HepG2 (cell line): ENCODE data around the gene SETD1A. TPM values are rescaled to one million over a fixed set of nuclear protein-coding genes. Genes with fewer than 3 reads are reported as not detected.

ENCODE experiments used
- ATF7-NPFF ChIP-seq: sonication (generic); formaldehyde crosslinking; IDR thresholded peaks from 2 replicates; pipeline ENCODE4 v1.8.1; 2023; ENCODE audit warnings: mild to moderate bottlenecking, low read depth, missing genetic modification reagents, moderate library complexity
- CHCHD3 ChIP-seq: sonication (generic); formaldehyde crosslinking; IDR thresholded peaks from 2 replicates; pipeline ENCODE4 v1.8.0; 2022; ENCODE audit warnings: mild to moderate bottlenecking, missing genetic modification reagents, moderate library complexity
- E2F2 ChIP-seq: sonication (generic); formaldehyde crosslinking; IDR thresholded peaks from 2 replicates; pipeline ENCODE4 v1.4.0; 2020; ENCODE audit warnings: missing genetic modification reagents, borderline replicate concordance
- E2F5 ChIP-seq: sonication (generic); formaldehyde crosslinking; conservative IDR thresholded peaks from 2 replicates; pipeline ENCODE4 v1.4.0; 2020; ENCODE audit warnings: missing genetic modification reagents
- HDAC1 ChIP-seq: sonication (generic); formaldehyde crosslinking; IDR thresholded peaks from 2 replicates; pipeline ENCODE4 v1.5.1; 2020; ENCODE audit warnings: mild to moderate bottlenecking, missing genetic modification reagents
- JUND ChIP-seq: sonication (generic); formaldehyde crosslinking; IDR thresholded peaks from 2 replicates; pipeline ENCODE4 v1.8.0; 2022; ENCODE audit warnings: mild to moderate bottlenecking, missing genetic modification reagents
- KDM2A ChIP-seq: sonication (generic); formaldehyde crosslinking; IDR thresholded peaks from 2 replicates; pipeline ENCODE4 v1.4.0; 2020; ENCODE audit warnings: low read depth, missing genetic modification reagents, borderline replicate concordance
- KDM3A ChIP-seq: IDR thresholded peaks from 2 replicates; pipeline ENCODE4 v1.6.1; 2018; ENCODE audit warnings: low read depth, missing compliant biosample characterization
- MED1 ChIP-seq: sonication (generic); formaldehyde crosslinking; IDR thresholded peaks from 2 replicates; pipeline ENCODE4 v1.4.0; 2020; ENCODE audit warnings: missing genetic modification reagents
- NONO ChIP-seq, 2 experiments: fragments of 450-650 bp in 1 of 2; sonication (generic) in 1 of 2; formaldehyde crosslinking in 1 of 2; IDR thresholded peaks in 1 of 2; conservative IDR thresholded peaks in 1 of 2; 2 replicates each; pipeline versions ENCODE4 v1.6.1 to v1.8.0; 2017 to 2022; ENCODE audit warnings: mild to moderate bottlenecking in 1 of 2, missing genetic modification reagents in 1 of 2, moderate library complexity in 1 of 2
- NR2F1 ChIP-seq, 2 experiments: fragments of 450-650 bp in 1 of 2; formaldehyde crosslinking in 1 of 2; IDR thresholded peaks; 2 replicates each; pipeline versions ENCODE4 v1.5.0 to v1.6.1; 2016 to 2020; ENCODE audit warnings: mild to moderate bottlenecking in 1 of 2, missing compliant biosample characterization in 1 of 2, missing genetic modification reagents in 1 of 2, moderate library complexity in 1 of 2
- NR3C1 ChIP-seq: sonication (generic); formaldehyde crosslinking; IDR thresholded peaks from 2 replicates; pipeline ENCODE4 v1.4.0; 2020; ENCODE audit warnings: missing genetic modification reagents
- POGZ ChIP-seq: sonication (generic); formaldehyde crosslinking; IDR thresholded peaks from 2 replicates; pipeline ENCODE4 v1.4.0; 2020; ENCODE audit warnings: mild to moderate bottlenecking, missing genetic modification reagents
- RFX3 ChIP-seq: IDR thresholded peaks from 2 replicates; pipeline ENCODE4 v1.6.1; 2016; ENCODE audit warnings: missing biosample characterization, missing genetic modification reagents
- RXRB ChIP-seq: IDR thresholded peaks from 2 replicates; pipeline ENCODE4 v1.6.1; 2016; ENCODE audit warnings: borderline replicate concordance, missing genetic modification reagents, missing compliant biosample characterization
- SNAPC5 ChIP-seq: sonication (generic); formaldehyde crosslinking; IDR thresholded peaks from 2 replicates; pipeline ENCODE4 v1.8.1; 2023; ENCODE audit warnings: mild to moderate bottlenecking, missing genetic modification reagents, borderline replicate concordance
- YEATS2 ChIP-seq: sonication (generic); formaldehyde crosslinking; IDR thresholded peaks from 2 replicates; pipeline ENCODE4 v1.4.0; 2020; ENCODE audit warnings: missing genetic modification reagents, borderline replicate concordance
- ZBTB46 ChIP-seq: sonication (generic); formaldehyde crosslinking; IDR thresholded peaks from 2 replicates; pipeline ENCODE4 v1.4.0; 2020; ENCODE audit warnings: mild to moderate bottlenecking, missing genetic modification reagents, borderline replicate concordance
- ZFP62 ChIP-seq: sonication (generic); formaldehyde crosslinking; IDR thresholded peaks from 2 replicates; pipeline ENCODE4 v1.4.0; 2020; ENCODE audit warnings: missing genetic modification reagents
- ZNF10 ChIP-seq: sonication (generic); formaldehyde crosslinking; IDR thresholded peaks from 2 replicates; pipeline ENCODE4 v1.4.0; 2020; ENCODE audit warnings: mild to moderate bottlenecking, low read depth, missing genetic modification reagents, borderline replicate concordance
- ZNF367 ChIP-seq: sonication (generic); formaldehyde crosslinking; IDR thresholded peaks from 2 replicates; pipeline ENCODE4 v1.4.0; 2020; ENCODE audit warnings: missing genetic modification reagents, borderline replicate concordance
- ZNF383 ChIP-seq: sonication (generic); formaldehyde crosslinking; IDR thresholded peaks from 2 replicates; pipeline ENCODE4 v1.4.0; 2020; ENCODE audit warnings: missing genetic modification reagents, mild to moderate bottlenecking, borderline replicate concordance
- ZNF484 ChIP-seq: sonication (generic); formaldehyde crosslinking; IDR thresholded peaks from 2 replicates; pipeline ENCODE4 v1.5.1; 2020; ENCODE audit warnings: mild to moderate bottlenecking, low read depth, missing genetic modification reagents, borderline replicate concordance
- ZNF615 ChIP-seq: sonication (generic); formaldehyde crosslinking; IDR thresholded peaks from 2 replicates; pipeline ENCODE4 v1.5.0; 2020; ENCODE audit warnings: mild to moderate bottlenecking, missing genetic modification reagents, borderline replicate concordance
- ZNF781 ChIP-seq: sonication (generic); formaldehyde crosslinking; IDR thresholded peaks from 2 replicates; pipeline ENCODE4 v1.5.1; 2020; ENCODE audit warnings: borderline replicate concordance, mild to moderate bottlenecking, missing genetic modification reagents; ENCODE audit errors: not compliant biosample characterization
- polyA plus RNA-seq, 8 experiments: library from polyadenylated mRNA; depleted of rRNA in 3 of 8; stranded (reverse) in 7 of 8; unstranded in 1 of 8; fragments of >200 nt; fragmentation: Illumina TruSeq in 4 of 8; extraction: Trizol in 4 of 8; gene quantifications; 2 replicates each; pipeline versions ENCODE4 v1.2.1 to v1.2.3, GENCODE V29; 2011 to 2016; ENCODE audit warnings: low read depth in 4 of 8, missing spikeins in 1 of 8, mixed read lengths in 1 of 8; ENCODE audit not compliant: insufficient read depth in 1 of 8
- total RNA-seq, 5 experiments: library from RNA; depleted of rRNA; stranded (reverse); fragments of >200 nt; fragmentation: Illumina TruSeq; extraction: Trizol; gene quantifications; 2 replicates each; pipeline ENCODE4 v1.2.3, GENCODE V29; 2016; ENCODE audit warnings: low read depth in 1 of 5

The SETD1A gene
- total and polyA plus RNA-seq, 2 of the 13 experiments (the other 11 are each of a cell fraction or from before 2014, with no cell fraction given): 3.8 to 5.6 TPM

- TF ChIP-seq NR2F1 (CRISPR knock-in tag; IDR thresholded peaks at IDR 0.05) (peak in 1 of 2 experiments; percentile 71; a peak in 1 of 4 replicates), NR3C1 (CRISPR knock-in tag) (no peak), RFX3 (CRISPR knock-in tag) (no peak), MED1 (CRISPR knock-in tag) (peak; percentile 78; the same call in 1 of the 2 replicates), ZNF10 (CRISPR knock-in tag) (no peak), NONO (IDR thresholded peaks at IDR 0.05) (no peak), NONO (CRISPR knock-in tag; conservative IDR thresholded peaks at IDR 0.05) (0 out of 2 replicates have a peak, but pooled peaks have one; percentile 80), CHCHD3 (CRISPR knock-in tag) (no peak), HDAC1 (CRISPR knock-in tag) (peak; percentile 64), RXRB (CRISPR knock-in tag) (peak; percentile 75; the same call in 1 of the 2 replicates), ZNF484 (no peak), ZFP62 (CRISPR knock-in tag) (no peak), ZNF367 (no peak), ATF7-NPFF (peak; percentile 62; the same call in 1 of the 2 replicates), ZNF383 (CRISPR knock-in tag) (no peak), E2F5 (CRISPR knock-in tag) (no peak), ZBTB46 (CRISPR knock-in tag) (peak; percentile 83; the same call in 1 of the 2 replicates), KDM3A (no peak), POGZ (CRISPR knock-in tag) (0 out of 2 replicates have a peak, but pooled peaks have one; percentile 65), E2F2 (CRISPR knock-in tag) (no peak), SNAPC5 (CRISPR knock-in tag) (no peak), YEATS2 (CRISPR knock-in tag) (no peak), ZNF781 (CRISPR knock-in tag) (no peak), ZNF615 (CRISPR knock-in tag) (no peak), JUND (no peak), KDM2A (peak; percentile 35; the same call in 1 of the 2 replicates)
Measured at GRCh38 chr16:30998852-30999761, 41.6 kb downstream of the SETD1A start (continued).
